OCI-LY7 (cell line): Measurements from ENCODE around the gene CAVIN1. TPM values are rescaled to one million over a fixed set of nuclear protein-coding genes. Genes with fewer than 3 reads are reported as not detected.

Experiments used
- BruUV-seq: library from RNA; stranded (reverse); fragments of 400-500 nt; replicated peaks from 2 replicates; lab custom pipeline; 2021; lab: Mats Ljungman, UMichigan
- CTCF ChIA-PET: fragments of 300-600 bp; sonication (Branson Sonifier 250); formaldehyde crosslinking; loops from one replicate; lab custom pipeline; 2022; ENCODE audit warnings: antibody characterized with exemption; ENCODE audit not compliant: unreplicated experiment; lab: Charles Lee
- POLR2A ChIA-PET: fragments of 300-600 bp; sonication (Branson Sonifier 250); formaldehyde crosslinking; loops from one replicate; lab custom pipeline; 2022; ENCODE audit warnings: antibody characterized with exemption; lab: Charles Lee
- DNase-seq: peaks from one replicate; pipeline ENCODE4 v3.0.0-alpha.2; 2015; ENCODE audit warnings: low spot score
- H2AFZ ChIP-seq: fragments of 200-600 bp; sonication (generic), shearing (Covaris generic); 2 replicates; pipeline ENCODE4 v1.6.1; 2014; ENCODE audit warnings: mild to moderate bottlenecking, antibody characterized with exemption, low read length, moderate library complexity
- H3K27ac ChIP-seq: fragments of 200-600 bp; sonication (generic); 2 replicates; pipeline ENCODE4 v1.5.1; 2014; ENCODE audit warnings: mixed run types, low read depth, mild to moderate bottlenecking, moderate library complexity, low read length, inconsistent platforms; ENCODE audit not compliant: poor library complexity, severe bottlenecking
- H3K36me3 ChIP-seq: fragments of 200-600 bp; sonication (generic); 2 replicates; pipeline ENCODE4 v1.6.1; 2014; ENCODE audit warnings: mild to moderate bottlenecking, antibody characterized with exemption, low read length, moderate library complexity, mixed read lengths; ENCODE audit not compliant: insufficient read depth
- H3K4me1 ChIP-seq: fragments of 200-600 bp; sonication (generic); 2 replicates; pipeline ENCODE4 v1.5.1; 2014; ENCODE audit warnings: mild to moderate bottlenecking, low read length; ENCODE audit not compliant: insufficient read depth, poor library complexity, severe bottlenecking
- H3K4me2 ChIP-seq: fragments of 200-600 bp; sonication (generic); 2 replicates; pipeline ENCODE4 v1.6.1; 2014; ENCODE audit warnings: mild to moderate bottlenecking, low read length
- H3K4me3 ChIP-seq: fragments of 200-600 bp; sonication (generic); 2 replicates; pipeline ENCODE4 v1.5.1; 2014; ENCODE audit warnings: mild to moderate bottlenecking, low read depth, low read length; ENCODE audit not compliant: poor library complexity, severe bottlenecking
- H3K79me2 ChIP-seq: fragments of 200-600 bp; sonication (generic); 2 replicates; pipeline ENCODE4 v1.6.1; 2016; ENCODE audit warnings: low read depth, mild to moderate bottlenecking, low read length, moderate library complexity, mixed read lengths; ENCODE audit not compliant: insufficient read depth
- H3K9me2 ChIP-seq: fragments of 200-600 bp; sonication (generic); 2 replicates; pipeline ENCODE4 v1.6.1; 2016; ENCODE audit warnings: mild to moderate bottlenecking, low read length, mixed read lengths; ENCODE audit not compliant: insufficient read depth
- H3K9me3 ChIP-seq: fragments of 200-600 bp; sonication (generic); 2 replicates; pipeline ENCODE4 v1.6.1; 2014; ENCODE audit warnings: mild to moderate bottlenecking, mixed run types, low read length, mixed read lengths
- H4K20me1 ChIP-seq: fragments of 200-600 bp; sonication (generic); 2 replicates; pipeline ENCODE4 v1.6.1; 2014; ENCODE audit warnings: mild to moderate bottlenecking, antibody characterized with exemption, low read length, moderate library complexity, mixed read lengths; ENCODE audit not compliant: insufficient read depth
- EZH2phosphoT487 ChIP-seq: fragments of 200-600 bp; sonication (generic); IDR thresholded peaks from 2 replicates; pipeline ENCODE4 v1.6.1; 2018; ENCODE audit warnings: low read depth, borderline replicate concordance, mild to moderate bottlenecking, mixed run types, antibody characterized with exemption, low read length, moderate library complexity, mixed read lengths
- intact Hi-C: fragments of 100-400 bp; cut with micrococcal nuclease; formaldehyde crosslinking; loops from one replicate; pipeline ENCODE4 v1.10.0; 2022; ENCODE audit not compliant: unreplicated experiment
- total RNA-seq, 2 experiments: library from RNA; depleted of rRNA in 1 of 2; stranded (reverse); fragments of >200 nt in 1 of 2; shearing (Covaris generic) in 1 of 2; gene quantifications; 2 replicates each; pipeline ENCODE4 v1.2.3, GENCODE V29; 2014 to 2022
- TF ChIP-seq, protein P1 (sequence below): fragments of 200-600 bp; sonication (generic); conservative IDR thresholded peaks from 2 replicates; pipeline ENCODE4 v1.5.1; 2014; ENCODE audit warnings: mild to moderate bottlenecking, antibody characterized with exemption, low read length, moderate library complexity, mixed read lengths

The CAVIN1 gene
- total RNA-seq, 2 experiments from 2014 or later: 0.08 TPM; not detected in 1

DNA sequence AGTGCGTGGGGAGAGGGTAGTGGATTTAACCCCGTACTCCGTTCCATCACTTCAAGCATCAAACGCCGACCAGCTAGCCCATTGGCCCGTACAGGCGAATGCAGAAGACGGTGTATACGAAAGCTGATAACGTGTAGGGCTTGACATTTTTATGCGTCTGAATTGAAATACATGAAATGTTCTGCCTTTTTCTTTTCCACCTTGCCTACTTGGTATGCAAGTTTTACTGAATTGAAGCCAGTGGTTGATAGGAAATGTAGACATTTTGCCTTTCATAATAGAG is 34.0 kb downstream of the CAVIN1 start:
- no peaks in the 10 kb centered on the region for H4K20me1 ChIP-seq
- peak overlapping the region; percentile 69 for H3K4me3 ChIP-seq
- peak overlapping the region; percentile 98 for H2AFZ ChIP-seq
- H3K4me1 ChIP-seq: peaks cover 38% of the 10 kb centered on the region
- peak overlapping the region; percentile 93 for H3K4me2 ChIP-seq
- H3K9me3 ChIP-seq: no peaks in the 10 kb centered on the region
- H3K79me2 ChIP-seq: no peaks in the 10 kb centered on the region; the same call in 1 of the 2 replicates
- TF ChIP-seq, protein P1, sequence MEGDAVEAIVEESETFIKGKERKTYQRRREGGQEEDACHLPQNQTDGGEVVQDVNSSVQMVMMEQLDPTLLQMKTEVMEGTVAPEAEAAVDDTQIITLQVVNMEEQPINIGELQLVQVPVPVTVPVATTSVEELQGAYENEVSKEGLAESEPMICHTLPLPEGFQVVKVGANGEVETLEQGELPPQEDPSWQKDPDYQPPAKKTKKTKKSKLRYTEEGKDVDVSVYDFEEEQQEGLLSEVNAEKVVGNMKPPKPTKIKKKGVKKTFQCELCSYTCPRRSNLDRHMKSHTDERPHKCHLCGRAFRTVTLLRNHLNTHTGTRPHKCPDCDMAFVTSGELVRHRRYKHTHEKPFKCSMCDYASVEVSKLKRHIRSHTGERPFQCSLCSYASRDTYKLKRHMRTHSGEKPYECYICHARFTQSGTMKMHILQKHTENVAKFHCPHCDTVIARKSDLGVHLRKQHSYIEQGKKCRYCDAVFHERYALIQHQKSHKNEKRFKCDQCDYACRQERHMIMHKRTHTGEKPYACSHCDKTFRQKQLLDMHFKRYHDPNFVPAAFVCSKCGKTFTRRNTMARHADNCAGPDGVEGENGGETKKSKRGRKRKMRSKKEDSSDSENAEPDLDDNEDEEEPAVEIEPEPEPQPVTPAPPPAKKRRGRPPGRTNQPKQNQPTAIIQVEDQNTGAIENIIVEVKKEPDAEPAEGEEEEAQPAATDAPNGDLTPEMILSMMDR: no peak
- TF ChIP-seq EZH2phosphoT487: no peak
- BruUV-seq: no TSS peak
- CTCF ChIA-PET: no interaction called here
- POLR2A ChIA-PET: interaction anchor here (0.5 to 1.3 kb wide), 4 partner anchors 10 to 185 kb away, joined by 3 to 7 read pairs (median 3); no protein-coding TSS in a partner anchor
- DNase-seq: no peak
- H3K36me3 ChIP-seq: no peaks in the 10 kb centered on the region
- H3K9me2 ChIP-seq: no peaks in the 10 kb centered on the region
- H3K27ac ChIP-seq: no peak overlapping the region
- intact Hi-C loops: loop anchor here (10.0 kb wide), 1 partner anchor 274 kb away; the partner anchor contains the start of gene DHX58

DNA sequence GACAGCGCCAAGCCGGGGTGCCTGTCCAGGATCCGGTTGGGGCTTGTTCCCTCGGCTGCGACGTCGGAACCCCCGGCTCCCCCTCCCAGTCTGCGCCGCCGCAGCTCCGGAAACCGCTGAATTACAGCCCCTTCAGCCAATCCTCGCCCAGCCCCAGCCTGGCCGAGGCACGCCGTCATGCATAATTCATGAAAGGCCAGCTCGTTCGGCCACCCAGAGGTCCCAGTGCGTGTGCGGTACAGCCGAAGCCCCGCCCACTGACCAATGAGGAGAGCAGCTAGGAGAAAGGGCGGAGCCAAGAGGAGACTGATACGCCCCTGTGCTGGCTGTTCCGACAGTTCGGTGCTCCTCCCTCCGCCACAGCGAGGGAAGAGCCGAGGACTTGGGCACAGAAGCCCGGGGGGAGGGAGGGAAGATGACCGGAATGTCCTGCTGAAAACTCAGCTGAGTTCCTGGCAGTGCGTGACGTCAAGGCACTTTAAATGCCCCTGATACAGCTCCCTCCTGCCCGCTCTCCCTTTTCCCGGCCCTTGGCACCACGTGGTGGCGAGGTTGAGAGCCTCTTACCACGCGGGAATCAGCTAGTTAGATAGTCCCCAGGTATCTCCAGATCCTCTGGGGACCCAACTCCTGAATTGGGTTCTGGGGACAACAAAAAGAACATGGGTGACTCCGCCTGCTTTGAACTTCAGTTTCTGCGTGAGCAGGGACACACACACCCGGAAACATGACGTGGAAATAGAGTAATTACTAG is 34.5 kb downstream of the CAVIN1 start, which contains the start of gene STAT3:
Gene STAT3, minus strand, starts transcription at position 62 of the 754 bp plus-strand sequence. CDS start 39,926 bp downstream, outside the sequence.
- Histone ChIP-seq H3K4me3 (peak within 1 kb of the TSS; percentile 77), H3K9me2 (no peaks in the 10 kb centered on the region), H3K4me1 (peaks cover 35% of the 10 kb centered on the region), H3K27ac (peak within 1 kb of the TSS; percentile 9), H2AFZ (peak within 1 kb of the TSS; percentile 98), H3K36me3 (no peaks in the 10 kb centered on the region), H3K9me3 (no peaks in the 10 kb centered on the region), H3K79me2 (no peaks in the 10 kb centered on the region; the same call in 1 of the 2 replicates), H4K20me1 (no peaks in the 10 kb centered on the region), H3K4me2 (peak within 1 kb of the TSS; percentile 93)
- BruUV-seq: no TSS peak
- CTCF ChIA-PET: interaction anchor here (0.6 kb wide), 1 partner anchor 84 kb away, joined by 3 read pairs; no protein-coding TSS in a partner anchor
- POLR2A ChIA-PET: interaction anchor here (0.5 to 1.5 kb wide), 12 partner anchors 8 to 273 kb away, joined by 3 to 7 read pairs (median 3); partner anchors contain the start of gene KAT2A
- intact Hi-C loops: loop anchor here (10.0 kb wide), 1 partner anchor 274 kb away; the partner anchor contains the start of gene DHX58
- TF ChIP-seq EZH2phosphoT487: no peak
- TF ChIP-seq, protein P1: no peak
- DNase-seq: peak; percentile 100
